Adrenal gland (tissue), 5 donors: ENCODE results near the gene VAMP5.

ENCODE experiments used
- POLR2A ChIP-seq, 2 donors: fragments of 450-650 bp; IDR thresholded peaks; one replicate each; pipeline ENCODE4 v1.6.1; 2017; ENCODE audit warnings: antibody characterized with exemption in 2 of 2, mild to moderate bottlenecking in 2 of 2, moderate library complexity in 1 of 2
- TF ChIP-seq, protein P1 (sequence below), 6 experiments: fragments of 450-650 bp in 4 of 6; fragments of 200-600 bp in 2 of 6; sonication (generic) in 1 of 6; IDR thresholded peaks; 1 replicate in 5 of 6; 2 replicates in 1 of 6; pipeline versions ENCODE4 v1.5.1 to v1.8.0; 2016 to 2021; ENCODE audit warnings: antibody characterized with exemption in 6 of 6, mild to moderate bottlenecking in 2 of 6, moderate library complexity in 1 of 6
- donor health status: DM: no; HTN: no; CAD: no.

DNA sequence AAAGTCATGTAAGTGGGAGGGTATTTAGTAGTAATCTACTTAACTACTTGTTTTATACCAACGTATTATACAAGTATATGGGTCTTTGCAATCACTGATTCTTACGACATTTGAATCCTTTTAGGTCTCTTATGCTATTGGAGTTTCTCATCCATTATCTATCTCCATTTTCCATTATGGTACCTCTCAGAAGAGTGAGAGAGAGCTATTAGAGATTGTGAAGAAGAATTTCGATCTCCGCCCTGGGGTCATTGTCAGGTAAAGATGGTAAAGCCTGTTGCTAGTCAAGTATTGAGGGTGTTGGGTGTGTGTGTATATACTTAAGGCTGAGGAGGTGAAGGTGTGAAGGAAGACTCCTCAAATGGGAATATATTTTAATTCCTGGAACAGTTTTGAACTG, 41.5 kb upstream of the VAMP5 start:
- TF ChIP-seq, protein P1, sequence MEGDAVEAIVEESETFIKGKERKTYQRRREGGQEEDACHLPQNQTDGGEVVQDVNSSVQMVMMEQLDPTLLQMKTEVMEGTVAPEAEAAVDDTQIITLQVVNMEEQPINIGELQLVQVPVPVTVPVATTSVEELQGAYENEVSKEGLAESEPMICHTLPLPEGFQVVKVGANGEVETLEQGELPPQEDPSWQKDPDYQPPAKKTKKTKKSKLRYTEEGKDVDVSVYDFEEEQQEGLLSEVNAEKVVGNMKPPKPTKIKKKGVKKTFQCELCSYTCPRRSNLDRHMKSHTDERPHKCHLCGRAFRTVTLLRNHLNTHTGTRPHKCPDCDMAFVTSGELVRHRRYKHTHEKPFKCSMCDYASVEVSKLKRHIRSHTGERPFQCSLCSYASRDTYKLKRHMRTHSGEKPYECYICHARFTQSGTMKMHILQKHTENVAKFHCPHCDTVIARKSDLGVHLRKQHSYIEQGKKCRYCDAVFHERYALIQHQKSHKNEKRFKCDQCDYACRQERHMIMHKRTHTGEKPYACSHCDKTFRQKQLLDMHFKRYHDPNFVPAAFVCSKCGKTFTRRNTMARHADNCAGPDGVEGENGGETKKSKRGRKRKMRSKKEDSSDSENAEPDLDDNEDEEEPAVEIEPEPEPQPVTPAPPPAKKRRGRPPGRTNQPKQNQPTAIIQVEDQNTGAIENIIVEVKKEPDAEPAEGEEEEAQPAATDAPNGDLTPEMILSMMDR (IDR thresholded peaks at IDR 0.05), result no peak
- TF ChIP-seq POLR2A (IDR thresholded peaks at IDR 0.05), result no peak
